DND-41 (cell line): Measurements from ENCODE around the gene DLX5.

Experiments used
- ATAC-seq: fragments of 200-7000 bp; cut with Tn5 transposase; 3 replicates; pipeline ENCODE4 v1.9.1; 2021; ENCODE audit warnings: low read depth; ENCODE audit not compliant: insufficient read depth
- DNase-seq: peaks from one replicate; pipeline ENCODE4 v3.0.0-alpha.2; 2020
- H2AFZ ChIP-seq: 2 replicates; pipeline ENCODE4 v1.6.0; 2012; ENCODE audit warnings: low read depth, low read length
- H3K27ac ChIP-seq: 2 replicates; pipeline ENCODE4 v1.5.1; 2012; ENCODE audit warnings: low read length, inconsistent platforms
- H3K27me3 ChIP-seq: fragments of 200-600 bp; sonication (generic); 2 replicates; pipeline ENCODE4 v1.6.0; 2012; ENCODE audit warnings: low read length, mild to moderate bottlenecking, inconsistent platforms; ENCODE audit not compliant: insufficient read depth, poor library complexity
- H3K36me3 ChIP-seq: 2 replicates; pipeline ENCODE4 v1.5.1; 2012; ENCODE audit warnings: low read length, inconsistent platforms; ENCODE audit not compliant: insufficient read depth
- H3K4me1 ChIP-seq: 2 replicates; pipeline ENCODE4 v1.5.1; 2012; ENCODE audit warnings: mild to moderate bottlenecking, low read length; ENCODE audit not compliant: insufficient read depth
- H3K4me2 ChIP-seq: 2 replicates; pipeline ENCODE4 v1.6.0; 2012; ENCODE audit warnings: mild to moderate bottlenecking, moderate library complexity, low read length, inconsistent platforms; ENCODE audit not compliant: insufficient read depth
- H3K4me3 ChIP-seq, 2 experiments: fragments of 200-600 bp in 1 of 2; shearing (Covaris generic) in 1 of 2; 2 replicates each; pipeline ENCODE4 v1.5.1; 2012 to 2016; ENCODE audit warnings: inconsistent platforms in 2 of 2, low read length in 2 of 2, mild to moderate bottlenecking in 2 of 2, low read depth in 1 of 2, moderate library complexity in 1 of 2
- H3K79me2 ChIP-seq: 2 replicates; pipeline ENCODE4 v1.6.0; 2012; ENCODE audit warnings: low read length, inconsistent platforms; ENCODE audit not compliant: insufficient read depth
- H3K9ac ChIP-seq: 2 replicates; pipeline ENCODE4 v1.6.0; 2012; ENCODE audit warnings: low read depth, mild to moderate bottlenecking, inconsistent platforms, low read length, moderate library complexity
- H3K9me3 ChIP-seq: 2 replicates; pipeline ENCODE4 v1.5.1; 2012; ENCODE audit warnings: low read length, moderate library complexity, mild to moderate bottlenecking, inconsistent platforms; ENCODE audit not compliant: insufficient read depth, severe bottlenecking
- H4K20me1 ChIP-seq: 2 replicates; pipeline ENCODE4 v1.6.0; 2012; ENCODE audit warnings: low read length; ENCODE audit not compliant: insufficient read depth
- EZH2 ChIP-seq: IDR thresholded peaks from 3 replicates; pipeline ENCODE4 v1.6.1; 2012; ENCODE audit warnings: borderline replicate concordance, low read depth, mild to moderate bottlenecking, moderate library complexity, low read length, inconsistent platforms; ENCODE audit not compliant: severe bottlenecking
- TF ChIP-seq, protein P1 (sequence below): IDR thresholded peaks from 2 replicates; pipeline ENCODE4 v1.5.1; 2012; ENCODE audit warnings: borderline replicate concordance, low read length, moderate library complexity, mild to moderate bottlenecking; ENCODE audit not compliant: poor library complexity, severe bottlenecking; ENCODE audit errors: extremely low read depth

DLX5 gene

DNA sequence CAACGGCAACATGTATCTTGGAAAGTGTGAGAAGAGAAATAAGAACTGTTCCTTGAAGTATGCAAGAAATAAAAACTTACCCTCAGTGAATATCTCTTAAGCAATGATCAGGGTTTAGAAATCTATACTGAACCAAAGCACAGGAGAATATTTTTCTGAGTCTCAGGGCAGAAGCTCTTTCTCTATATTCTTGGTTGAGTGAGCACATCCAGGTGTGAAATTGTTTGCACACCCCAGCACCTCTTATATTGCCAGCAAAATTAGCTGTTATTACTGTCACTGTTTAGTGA lies 10.8 kb downstream of the DLX5 start:
- H3K27me3 ChIP-seq = peaks cover 5% of the 10 kb centered on the region

GRCh38 chr7:97013134-97013844 lies 11.3 kb downstream of the DLX5 start:
- no peak for TF ChIP-seq EZH2
- TF ChIP-seq, protein P1, sequence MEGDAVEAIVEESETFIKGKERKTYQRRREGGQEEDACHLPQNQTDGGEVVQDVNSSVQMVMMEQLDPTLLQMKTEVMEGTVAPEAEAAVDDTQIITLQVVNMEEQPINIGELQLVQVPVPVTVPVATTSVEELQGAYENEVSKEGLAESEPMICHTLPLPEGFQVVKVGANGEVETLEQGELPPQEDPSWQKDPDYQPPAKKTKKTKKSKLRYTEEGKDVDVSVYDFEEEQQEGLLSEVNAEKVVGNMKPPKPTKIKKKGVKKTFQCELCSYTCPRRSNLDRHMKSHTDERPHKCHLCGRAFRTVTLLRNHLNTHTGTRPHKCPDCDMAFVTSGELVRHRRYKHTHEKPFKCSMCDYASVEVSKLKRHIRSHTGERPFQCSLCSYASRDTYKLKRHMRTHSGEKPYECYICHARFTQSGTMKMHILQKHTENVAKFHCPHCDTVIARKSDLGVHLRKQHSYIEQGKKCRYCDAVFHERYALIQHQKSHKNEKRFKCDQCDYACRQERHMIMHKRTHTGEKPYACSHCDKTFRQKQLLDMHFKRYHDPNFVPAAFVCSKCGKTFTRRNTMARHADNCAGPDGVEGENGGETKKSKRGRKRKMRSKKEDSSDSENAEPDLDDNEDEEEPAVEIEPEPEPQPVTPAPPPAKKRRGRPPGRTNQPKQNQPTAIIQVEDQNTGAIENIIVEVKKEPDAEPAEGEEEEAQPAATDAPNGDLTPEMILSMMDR = no peak
- Histone ChIP-seq H4K20me1 (no peaks in the 10 kb centered on the region), H3K79me2 (no peaks in the 10 kb centered on the region), H3K9me3 (no peaks in the 10 kb centered on the region), H3K9ac (no peak overlapping the region), H2AFZ (no peak overlapping the region), H3K4me1 (no peaks in the 10 kb centered on the region), H3K36me3 (no peaks in the 10 kb centered on the region), H3K4me2 (no peak overlapping the region), H3K27ac (no peak overlapping the region), H3K27me3 (peaks cover 5% of the 10 kb centered on the region), H3K4me3 (no peak overlapping the region)
- ATAC-seq (no peak), DNase-seq (no peak)

More for the DNA sequence above, 10.8 kb downstream of the DLX5 start:
- H3K9me3 ChIP-seq = no peaks in the 10 kb centered on the region
- H3K4me1 ChIP-seq = no peaks in the 10 kb centered on the region
- no peak overlapping the region for H3K4me3 ChIP-seq
- H3K36me3 ChIP-seq = no peaks in the 10 kb centered on the region
- no peak for ATAC-seq
- TF ChIP-seq, protein P1 = no peak
- TF ChIP-seq EZH2 = no peak
- DNase-seq = no peak
- H2AFZ ChIP-seq = no peak overlapping the region
- H3K27ac ChIP-seq = no peak overlapping the region
- no peak overlapping the region for H3K9ac ChIP-seq
- no peaks in the 10 kb centered on the region for H4K20me1 ChIP-seq
- no peaks in the 10 kb centered on the region for H3K79me2 ChIP-seq
- H3K4me2 ChIP-seq = no peak overlapping the region

- Histone ChIP-seq H3K27ac (no peak overlapping the region), H2AFZ (no peak overlapping the region), H3K4me2 (no peak overlapping the region), H4K20me1 (no peaks in the 10 kb centered on the region), H3K27me3 (peaks cover 5% of the 10 kb centered on the region), H3K36me3 (no peaks in the 10 kb centered on the region), H3K4me3 (no peak overlapping the region), H3K4me1 (no peaks in the 10 kb centered on the region), H3K79me2 (no peaks in the 10 kb centered on the region), H3K9ac (no peak overlapping the region), H3K9me3 (no peaks in the 10 kb centered on the region)
- TF ChIP-seq EZH2 = no peak
- TF ChIP-seq, protein P1 = no peak
- ATAC-seq = no peak
- DNase-seq = no peak
Measured at GRCh38 chr7:97012365-97013133, 12.1 kb downstream of the DLX5 start.
